GM12878 (cell line): ENCODE measurements around the gene CXCL6. TPM values are rescaled to one million over a fixed set of nuclear protein-coding genes. Genes with fewer than 3 reads are reported as not detected.

Experiments used
- ATAC-seq: fragments of 200-7000 bp; cut with Tn5 transposase; 3 replicates; pipeline ENCODE4 v1.9.1; 2020; ENCODE audit warnings: mild to moderate bottlenecking, moderate library complexity
- BruUV-seq: library from RNA; stranded (reverse); fragments of 400-500 nt; replicated peaks from 2 replicates; lab custom pipeline; 2021; lab: Mats Ljungman, UMichigan
- CTCF ChIA-PET: fragments of 300-600 bp; sonication (Branson Sonifier 250); formaldehyde crosslinking; extraction: SDS; loops from one replicate; lab custom pipeline; 2021; ENCODE audit warnings: inconsistent platforms; lab: Yijun Ruan, JAX
- POLR2A ChIA-PET: fragments of 350-600 bp; formaldehyde crosslinking; extraction: SDS; loops from one replicate; lab custom pipeline; 2021; ENCODE audit warnings: inconsistent platforms; lab: Charles Lee
- RAD21 ChIA-PET: fragments of 300-600 bp; sonication (Branson Sonifier 250); formaldehyde crosslinking; loops from one replicate; lab custom pipeline; 2023; ENCODE audit warnings: antibody characterized with exemption; ENCODE audit not compliant: unreplicated experiment; lab: Charles Lee
- SMC1A ChIA-PET: fragments of 300-600 bp; sonication (Branson Sonifier 250); formaldehyde crosslinking; loops from one replicate; lab custom pipeline; 2023; ENCODE audit not compliant: unreplicated experiment, uncharacterized antibody; lab: Charles Lee
- DNase-seq: peaks from one replicate; pipeline ENCODE4 v3.0.0-alpha.2; 2011; ENCODE audit warnings: low read depth, low spot score
- FAIRE-seq: peaks from 3 replicates; lab custom pipeline; 2011; peaks lifted over from hg19 to GRCh38; lab: Jason Lieb, UNC
- H2AFZ ChIP-seq: 2 replicates; pipeline ENCODE4 v1.6.0; 2011; ENCODE audit warnings: low read depth, low read length, control low read depth; ENCODE audit not compliant: control insufficient read depth
- H3K27ac ChIP-seq: 2 replicates; pipeline ENCODE4 v1.5.1; 2011; ENCODE audit warnings: control low read depth; ENCODE audit not compliant: control insufficient read depth, insufficient read depth
- H3K27me3 ChIP-seq, 2 experiments: replicated peaks in 1 of 2; 2 replicates each; pipeline versions ENCODE4 v1.6.0 to v1.6.1; 2011; ENCODE audit warnings: low read length in 1 of 2; ENCODE audit not compliant: control insufficient read depth in 2 of 2, insufficient read depth in 2 of 2
- H3K36me3 ChIP-seq, 2 experiments: 2 replicates each; pipeline ENCODE4 v1.5.1; 2011; ENCODE audit warnings: low read length in 1 of 2; ENCODE audit not compliant: control insufficient read depth in 2 of 2, insufficient read depth in 2 of 2
- H3K4me1 ChIP-seq: 2 replicates; pipeline ENCODE4 v1.6.1; 2011; ENCODE audit warnings: mild to moderate bottlenecking, low read length, moderate library complexity, mixed read lengths; ENCODE audit not compliant: control insufficient read depth, insufficient read depth
- H3K4me2 ChIP-seq: 2 replicates; pipeline ENCODE4 v1.6.0; 2011; ENCODE audit warnings: control low read depth; ENCODE audit not compliant: control insufficient read depth, insufficient read depth
- H3K4me3 ChIP-seq: fragments of 200-600 bp; sonication (generic); 2 replicates; pipeline ENCODE4 v1.5.1; 2016
- H3K79me2 ChIP-seq: 2 replicates; pipeline ENCODE4 v1.6.0; 2011; ENCODE audit warnings: low read length; ENCODE audit not compliant: control insufficient read depth, insufficient read depth
- H3K9ac ChIP-seq: 2 replicates; pipeline ENCODE4 v1.8.0; 2011; ENCODE audit warnings: low read length, control low read depth, mixed read lengths; ENCODE audit not compliant: control insufficient read depth, insufficient read depth
- H3K9me3 ChIP-seq: replicated peaks from 3 replicates; pipeline ENCODE4 v1.5.1; 2011; ENCODE audit warnings: mild to moderate bottlenecking, low read length; ENCODE audit not compliant: control insufficient read depth, insufficient read depth
- H4K20me1 ChIP-seq: 2 replicates; pipeline ENCODE4 v1.6.0; 2011; ENCODE audit not compliant: control insufficient read depth, insufficient read depth
- CBX3 ChIP-seq: fragments of 200-600 bp; sonication (generic); IDR thresholded peaks from 2 replicates; pipeline ENCODE4 v1.6.1; 2016; ENCODE audit warnings: low read depth, borderline replicate concordance
- CEBPB ChIP-seq, 2 experiments: fragments of 150-350 bp in 1 of 2; IDR thresholded peaks; 2 replicates each; pipeline ENCODE4 v1.6.1; 2012 to 2014; ENCODE audit warnings: low read depth in 2 of 2, low read length in 2 of 2, borderline replicate concordance in 1 of 2, inconsistent platforms in 1 of 2
- CHD1 ChIP-seq: IDR thresholded peaks from 2 replicates; pipeline ENCODE4 v1.6.1; 2012; ENCODE audit warnings: low read depth, low read length, improper control_type of control experiment
- CHD4 ChIP-seq: fragments of 200-600 bp; sonication (generic); IDR thresholded peaks from 2 replicates; pipeline ENCODE4 v1.6.1; 2016; ENCODE audit warnings: mild to moderate bottlenecking
- HDAC2 ChIP-seq: fragments of 200-600 bp; sonication (generic); IDR thresholded peaks from 2 replicates; pipeline ENCODE4 v1.6.1; 2017
- JUND ChIP-seq: IDR thresholded peaks from 2 replicates; pipeline ENCODE4 v1.6.1; 2012; ENCODE audit warnings: low read depth, mild to moderate bottlenecking, low read length, improper control_type of control experiment, moderate library complexity
- KLF5 ChIP-seq: fragments of 450-650 bp; IDR thresholded peaks from 2 replicates; pipeline ENCODE4 v1.6.1; 2014; ENCODE audit warnings: mild to moderate bottlenecking; ENCODE audit not compliant: partially characterized antibody
- MTA3 ChIP-seq: IDR thresholded peaks from 2 replicates; pipeline ENCODE4 v1.6.1; 2012; ENCODE audit warnings: low read length, inconsistent platforms, borderline replicate concordance
- MXI1 ChIP-seq: fragments of 150-350 bp; IDR thresholded peaks from 2 replicates; pipeline ENCODE4 v1.6.1; 2011; ENCODE audit warnings: low read depth, mild to moderate bottlenecking, inconsistent platforms, low read length, improper control_type of control experiment
- POLR2AphosphoS5 ChIP-seq: IDR thresholded peaks from 2 replicates; pipeline ENCODE4 v1.6.1; 2011; ENCODE audit warnings: mild to moderate bottlenecking, low read length, inconsistent platforms
- SIX5 ChIP-seq: IDR thresholded peaks from 2 replicates; pipeline ENCODE4 v1.6.1; 2011; ENCODE audit warnings: mild to moderate bottlenecking, low read depth, low read length, moderate library complexity; ENCODE audit not compliant: severe bottlenecking
- SMARCA5 ChIP-seq: fragments of 450-650 bp; IDR thresholded peaks from 2 replicates; pipeline ENCODE4 v1.6.1; 2017; ENCODE audit warnings: mild to moderate bottlenecking
- TCF7 ChIP-seq: IDR thresholded peaks from 2 replicates; pipeline ENCODE4 v1.6.1; 2014; ENCODE audit warnings: antibody characterized with exemption, borderline replicate concordance
- WGBS: methylation state at CpG from one replicate; pipeline ENCODE4 v1.1.6; 2016; ENCODE audit warnings: low lambda C conversion rate; ENCODE audit not compliant: insufficient replicate concordance, insufficient coverage; ENCODE audit errors: missing lambda C conversion rate; 5-methylcytosine and 5-hydroxymethylcytosine counted together
- in situ Hi-C: fragments of 300-500 bp; cut with MboI; formaldehyde crosslinking; loops from 9 replicates; pipeline ENCODE4 v1.14.3; 2018; ENCODE audit warnings: mixed read lengths
- intact Hi-C: fragments of 100-400 bp; cut with micrococcal nuclease; formaldehyde crosslinking; loops from one replicate; pipeline ENCODE4 v1.14.2; 2022; ENCODE audit not compliant: unreplicated experiment
- polyA plus RNA-seq, 11 experiments: library from polyadenylated mRNA; depleted of rRNA in 4 of 11; unstranded in 6 of 11; stranded (reverse) in 5 of 11; fragments of >200 nt; fragmentation: Nextera tagmentation in 4 of 11; fragmentation: Illumina TruSeq in 1 of 11; extraction: Ambion mirVana in 4 of 11; extraction: Trizol in 1 of 11; gene quantifications; 1 replicate in 1 of 11; 2 replicates in 10 of 11; pipeline versions ENCODE4 v1.2.1 to v1.2.3, GENCODE V29; 2011 to 2016; ENCODE audit warnings: inconsistent platforms in 2 of 11, missing spikeins in 2 of 11, low read depth in 1 of 11
- total RNA-seq, 4 experiments: library from RNA; depleted of rRNA in 3 of 4; stranded (reverse); fragments of >200 nt in 3 of 4; fragmentation: Illumina TruSeq in 1 of 4; extraction: Trizol in 1 of 4; gene quantifications; 2 replicates each; pipeline versions ENCODE4 v1.2.1 to v1.2.3, GENCODE V29; 2013 to 2021

CXCL6 gene
- total and polyA plus RNA-seq, 10 of the 15 experiments (the other 5 are each of a cell fraction or from before 2014, with no cell fraction given): not detected

DNA sequence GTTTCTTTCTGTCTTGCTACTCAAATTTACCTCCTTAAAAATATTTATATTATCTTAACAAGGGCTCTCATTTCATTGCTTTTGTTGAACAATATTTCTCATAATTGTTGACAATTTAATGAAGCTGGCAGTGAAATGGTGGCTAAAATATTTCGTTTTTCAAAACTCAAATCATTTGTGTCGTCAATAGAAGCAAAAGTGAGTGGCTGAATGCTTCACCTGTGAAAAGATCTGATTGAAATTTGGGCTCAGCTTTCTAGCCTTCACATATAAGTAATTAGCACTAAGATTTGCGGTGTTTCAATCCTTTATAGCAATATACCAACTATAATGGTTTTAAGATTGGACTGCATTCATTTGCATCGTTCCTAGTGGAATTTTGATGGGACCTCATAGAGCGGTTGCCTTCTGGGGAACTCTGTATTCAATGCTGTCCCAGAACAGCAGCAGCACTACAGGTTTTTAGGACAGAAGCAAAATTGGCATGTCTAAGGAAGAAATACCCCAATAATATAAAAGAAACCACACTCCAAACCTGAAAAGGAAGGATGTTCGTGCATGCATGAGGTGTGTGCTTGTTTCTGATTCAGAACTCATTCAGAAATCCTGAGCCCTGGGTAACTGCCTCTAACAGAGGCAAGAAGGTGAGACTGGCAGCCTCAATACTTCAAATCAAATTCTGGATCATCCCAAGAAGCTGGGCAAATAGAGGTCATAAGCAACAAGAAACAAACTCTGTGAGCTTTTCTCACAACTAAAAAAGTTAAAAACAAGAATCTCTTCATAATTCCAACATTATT is 35.2 kb downstream of the CXCL6 start (continued):
- TF ChIP-seq CBX3: no peak
- TF ChIP-seq MXI1: no peak
- no peak for TF ChIP-seq HDAC2

DNA sequence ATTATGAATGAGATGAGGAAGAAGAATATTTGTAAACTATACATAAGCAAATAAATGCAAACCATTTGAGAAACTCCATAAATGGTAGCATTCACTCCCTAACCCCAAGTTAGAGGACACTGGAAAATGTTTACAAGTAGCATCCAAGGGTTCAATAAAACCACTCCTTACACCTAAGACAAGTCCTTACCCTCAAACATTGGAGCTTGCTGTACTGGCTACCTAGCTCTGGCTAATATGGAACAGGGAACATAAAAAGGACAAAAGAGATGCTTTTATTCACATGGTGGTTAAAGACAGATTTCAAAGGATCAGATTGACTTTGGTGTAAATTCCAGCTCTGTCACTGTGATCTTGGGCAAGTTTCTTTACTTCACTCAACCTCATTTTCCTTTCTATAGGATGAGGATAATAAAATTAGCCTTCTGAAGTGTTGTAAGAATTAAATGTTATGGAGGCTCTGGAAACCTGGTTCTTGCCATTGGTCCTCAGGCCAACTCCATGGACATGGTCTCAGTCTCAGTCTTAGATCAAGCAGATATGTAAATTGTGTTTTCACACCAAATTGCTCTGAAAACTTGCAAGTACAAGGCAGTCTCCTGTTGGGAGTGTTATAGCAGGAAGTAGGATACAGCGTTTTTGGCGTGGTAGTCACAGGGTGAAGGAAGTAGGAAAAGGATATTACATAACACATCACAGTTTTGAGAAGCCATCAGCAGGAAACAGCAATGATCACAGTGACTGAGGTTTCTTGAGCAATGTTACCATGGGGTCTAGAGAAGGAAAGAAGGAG is 36.0 kb downstream of the CXCL6 start:
- no peaks in the 10 kb centered on the region for H3K36me3 ChIP-seq
- ATAC-seq: no peak
- H4K20me1 ChIP-seq: no peaks in the 10 kb centered on the region
- H3K27me3 ChIP-seq: peaks cover 2% of the 10 kb centered on the region in 2 experiments; a peak in 2 of 4 replicates
- SMC1A ChIA-PET: no interaction called here
- H3K79me2 ChIP-seq: no peaks in the 10 kb centered on the region
- DNase-seq: no peak
- no peak overlapping the region for H3K9ac ChIP-seq
- no peak for FAIRE-seq
- no peak overlapping the region for H3K4me3 ChIP-seq
- CTCF ChIA-PET: no interaction called here
- RAD21 ChIA-PET: no interaction called here
- TF ChIP-seq CHD1: no peak
- no peak for TF ChIP-seq SIX5
- no peak for TF ChIP-seq CEBPB (IDR thresholded peaks at IDR 0.05; ENCODE audit: borderline replicate concordance in 1 of 2, low read depth in 2 of 2, low read length in 2 of 2)
- TF ChIP-seq JUND: no peak
- TF ChIP-seq KLF5: no peak
- no peak for TF ChIP-seq POLR2AphosphoS5
- TF ChIP-seq CHD4: no peak
- no peak for TF ChIP-seq TCF7
- no peak for TF ChIP-seq MTA3
- no peak for TF ChIP-seq SMARCA5
- intact Hi-C loops (no loop called here), in situ Hi-C loops (no loop called here)
- WGBS: 0% methylated on average over 2 of the region's 2 CpGs
- H2AFZ ChIP-seq: no peak overlapping the region
- H3K4me1 ChIP-seq: no peaks in the 10 kb centered on the region
- H3K4me2 ChIP-seq: no peak overlapping the region
- H3K9me3 ChIP-seq: no peaks in the 10 kb centered on the region
- BruUV-seq: no TSS peak
- no peak overlapping the region for H3K27ac ChIP-seq
- POLR2A ChIA-PET: no interaction called here
